Right lobe of liver (tissue), 6 donors: Measurements from ENCODE around the gene PHTF1. TPM values are rescaled to one million over a fixed set of nuclear protein-coding genes. Genes with fewer than 3 reads are reported as not detected.

Source experiments
- ATAC-seq, 4 donors: fragments of 200-7000 bp; cut with Tn5 transposase; one replicate each; pipeline ENCODE4 v1.9.1; 2020; ENCODE audit warnings: mild to moderate bottlenecking in 4 of 4, moderate library complexity in 4 of 4
- DNase-seq, 3 donors: peaks; one replicate each; pipeline ENCODE4 v3.0.0-alpha.2; 2020
- H3K27ac ChIP-seq, 3 donors: fragments of 200-600 bp; one replicate each; pipeline ENCODE4 v1.8.0; 2022
- H3K27me3 ChIP-seq, 2 donors: fragments of 200-600 bp; one replicate each; pipeline ENCODE4 v1.8.0; 2022
- H3K36me3 ChIP-seq, 4 donors: fragments of 200-600 bp; sonication (generic) in 1 of 4; one replicate each; pipeline versions ENCODE4 v1.5.1 to v1.8.0; 2017 to 2022; ENCODE audit warnings: control low read depth in 1 of 4
- H3K4me1 ChIP-seq, 4 donors: fragments of 200-600 bp; sonication (generic) in 1 of 4; one replicate each; pipeline versions ENCODE4 v1.5.1 to v1.8.0; 2017 to 2022; ENCODE audit warnings: control low read depth in 1 of 4
- H3K4me3 ChIP-seq, 3 donors: fragments of 200-600 bp; one replicate each; pipeline ENCODE4 v1.8.0; 2022
- H3K9me3 ChIP-seq, 4 donors: fragments of 200-600 bp; sonication (generic) in 1 of 4; one replicate each; pipeline versions ENCODE4 v1.5.1 to v1.8.0; 2017 to 2022; ENCODE audit warnings: control low read depth in 1 of 4
- POLR2A ChIP-seq: fragments of 450-650 bp; IDR thresholded peaks from one replicate; pipeline ENCODE4 v1.6.1; 2017; ENCODE audit warnings: antibody characterized with exemption, mild to moderate bottlenecking
- WGBS: methylation state at CpG from one replicate; pipeline ENCODE4 v1.1.6; 2018; ENCODE audit warnings: low coverage, low lambda C conversion rate; ENCODE audit not compliant: insufficient coverage; ENCODE audit errors: missing lambda C conversion rate; 5-methylcytosine and 5-hydroxymethylcytosine counted together
- intact Hi-C, 2 donors: fragments of 100-400 bp; cut with DNase I; formaldehyde crosslinking; loops; one replicate each; pipeline versions ENCODE4 v1.11.2 to v1.14.1; 2022
- total RNA-seq, 6 experiments: library from RNA; depleted of rRNA in 2 of 6; stranded (reverse); fragments of >200 nt in 2 of 6; fragmentation: NEBNext Ultra II Directional in 3 of 6; extraction: Animal tissue kit (Norgen Biotek cat#: 25700) in 3 of 6; gene quantifications; one replicate each; pipeline versions ENCODE4 v1.1.0 to v1.2.4, GENCODE V29; 2016 to 2023
- TF ChIP-seq, protein P1 (sequence below), 4 donors: fragments of 200-600 bp in 3 of 4; fragments of 450-650 bp in 1 of 4; IDR thresholded peaks; one replicate each; pipeline versions ENCODE4 v1.5.1 to v1.8.0; 2016 to 2022; ENCODE audit warnings: antibody characterized with exemption in 4 of 4, mild to moderate bottlenecking in 2 of 4
- donor health status: DM: no; HTN: yes; CAD: no.
- donor health status: DM: no; HTN: no; CAD: no.
- donor health status: DM: no; HTN: no; CAD: no.
- donor health status: DM: no; HTN: yes; CAD: no.
- donor health status: DM: no; HTN: yes; CAD: no.

The PHTF1 gene
- total RNA-seq, 6 experiments from 2014 or later: 4.7 to 8.7 (median 6.1) TPM

DNA sequence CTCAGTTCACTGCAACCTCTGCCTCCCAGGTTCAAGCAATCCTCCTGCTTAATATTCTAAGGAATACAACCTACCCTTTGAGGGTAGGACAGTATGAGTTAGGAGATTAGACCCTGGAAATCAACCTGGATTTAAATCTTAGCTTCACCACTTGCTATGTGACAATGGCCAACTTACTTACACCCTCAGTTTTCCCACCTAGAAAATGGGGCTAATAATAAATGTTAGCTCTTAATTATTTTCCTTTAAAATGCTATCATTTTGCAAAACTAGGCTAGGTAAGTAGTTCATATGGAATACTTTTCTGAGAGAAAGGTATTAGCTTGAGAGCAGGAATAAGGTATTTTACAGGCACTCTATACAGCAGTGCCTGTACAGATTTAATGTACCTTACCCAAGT is 110.8 kb downstream of the PHTF1 start:
- H3K27me3 ChIP-seq: no peaks in the 10 kb centered on the region
- H3K4me3 ChIP-seq: no peak overlapping the region
- no peak overlapping the region for H3K27ac ChIP-seq
- intact Hi-C loops: no loop called here
- DNase-seq (no peak), ATAC-seq (no peak)
- TF ChIP-seq, protein P1, sequence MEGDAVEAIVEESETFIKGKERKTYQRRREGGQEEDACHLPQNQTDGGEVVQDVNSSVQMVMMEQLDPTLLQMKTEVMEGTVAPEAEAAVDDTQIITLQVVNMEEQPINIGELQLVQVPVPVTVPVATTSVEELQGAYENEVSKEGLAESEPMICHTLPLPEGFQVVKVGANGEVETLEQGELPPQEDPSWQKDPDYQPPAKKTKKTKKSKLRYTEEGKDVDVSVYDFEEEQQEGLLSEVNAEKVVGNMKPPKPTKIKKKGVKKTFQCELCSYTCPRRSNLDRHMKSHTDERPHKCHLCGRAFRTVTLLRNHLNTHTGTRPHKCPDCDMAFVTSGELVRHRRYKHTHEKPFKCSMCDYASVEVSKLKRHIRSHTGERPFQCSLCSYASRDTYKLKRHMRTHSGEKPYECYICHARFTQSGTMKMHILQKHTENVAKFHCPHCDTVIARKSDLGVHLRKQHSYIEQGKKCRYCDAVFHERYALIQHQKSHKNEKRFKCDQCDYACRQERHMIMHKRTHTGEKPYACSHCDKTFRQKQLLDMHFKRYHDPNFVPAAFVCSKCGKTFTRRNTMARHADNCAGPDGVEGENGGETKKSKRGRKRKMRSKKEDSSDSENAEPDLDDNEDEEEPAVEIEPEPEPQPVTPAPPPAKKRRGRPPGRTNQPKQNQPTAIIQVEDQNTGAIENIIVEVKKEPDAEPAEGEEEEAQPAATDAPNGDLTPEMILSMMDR (IDR thresholded peaks at IDR 0.05): no peak
- no peak for TF ChIP-seq POLR2A
- H3K36me3 ChIP-seq: peaks cover 0 to 6% (median 3%) of the 10 kb centered on the region in 4 donors
- H3K4me1 ChIP-seq: no peaks in the 10 kb centered on the region
- H3K9me3 ChIP-seq: no peaks in the 10 kb centered on the region

DNA sequence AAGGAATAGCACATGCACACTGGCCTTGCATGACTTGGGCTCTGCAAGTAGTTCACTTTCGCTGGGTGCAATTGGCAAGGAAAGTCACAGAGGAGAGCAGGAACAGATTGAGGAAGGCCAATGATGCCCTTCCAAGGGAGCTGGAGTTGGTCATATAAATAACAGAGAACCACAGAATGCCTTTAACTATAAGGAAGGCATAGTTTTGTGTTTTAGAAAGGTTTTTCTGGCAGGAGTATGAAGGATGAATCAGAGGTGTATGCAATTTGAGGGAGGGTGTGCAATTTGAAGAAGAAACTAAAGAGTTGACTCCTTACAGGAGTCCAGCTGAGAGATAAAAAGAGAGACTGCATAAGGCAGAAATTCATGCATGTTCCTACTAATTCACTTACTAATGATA is 112.1 kb downstream of the PHTF1 start:
- no peak for TF ChIP-seq POLR2A
- TF ChIP-seq, protein P1 (IDR thresholded peaks at IDR 0.05): no peak
- Histone ChIP-seq H3K4me1 (no peaks in the 10 kb centered on the region), H3K9me3 (no peaks in the 10 kb centered on the region), H3K27me3 (no peaks in the 10 kb centered on the region), H3K4me3 (no peak overlapping the region), H3K36me3 (peaks cover 0 to 12% (median 3%) of the 10 kb centered on the region in 4 donors), H3K27ac (no peak overlapping the region)
- WGBS: 100% methylated on average over 1 of the region's 1 CpG
- DNase-seq (no peak), ATAC-seq (no peak)
- intact Hi-C loops: no loop called here

Other genes starting within 250 kb of the PHTF1 start
- gene RSBN1, start 53.0 kb upstream of the PHTF1 start, total RNA-seq: 1 to 10 TPM; 4.1 to 5.9 (median 5.0) TPM
- gene PTPN22, start 112.2 kb upstream of the PHTF1 start, total RNA-seq: 1 to 10 TPM in 4 of 6 experiments, under 1 TPM in 2; 0.48 to 1.6 (median 1.2) TPM
- under 1 TPM in 5 of 6 experiments, not detected in 1; 0.06 to 0.73 (median 0.13) TPM for gene BCL2L15, start 128.1 kb upstream of the PHTF1 start, total RNA-seq
- 1 to 10 TPM; 6.0 to 9.0 (median 7.0) TPM for gene AP4B1, start 145.3 kb upstream of the PHTF1 start, total RNA-seq
- 1 to 10 TPM; 1.6 to 3.3 (median 1.9) TPM for gene DCLRE1B, start 145.8 kb upstream of the PHTF1 start, total RNA-seq
- 10 to 100 TPM; 19.0 to 29.6 (median 23.5) TPM for gene HIPK1, start 169.8 kb upstream of the PHTF1 start, total RNA-seq
- 10 to 100 TPM in 1 of 6 experiments, 1 to 10 TPM in 5; 1.8 to 13.8 (median 6.6) TPM for gene OLFML3, start 220.0 kb upstream of the PHTF1 start, total RNA-seq